HG02763 (cell line): ENCODE data around the gene METTL23.

Experiments
- ATAC-seq: cut with Tn5 transposase; IDR thresholded peaks from one replicate; pipeline ENCODE4 v1.9.1; 2021; ENCODE audit warnings: mild to moderate bottlenecking, moderate library complexity; ENCODE audit not compliant: unreplicated experiment

Gene METTL23

DNA sequence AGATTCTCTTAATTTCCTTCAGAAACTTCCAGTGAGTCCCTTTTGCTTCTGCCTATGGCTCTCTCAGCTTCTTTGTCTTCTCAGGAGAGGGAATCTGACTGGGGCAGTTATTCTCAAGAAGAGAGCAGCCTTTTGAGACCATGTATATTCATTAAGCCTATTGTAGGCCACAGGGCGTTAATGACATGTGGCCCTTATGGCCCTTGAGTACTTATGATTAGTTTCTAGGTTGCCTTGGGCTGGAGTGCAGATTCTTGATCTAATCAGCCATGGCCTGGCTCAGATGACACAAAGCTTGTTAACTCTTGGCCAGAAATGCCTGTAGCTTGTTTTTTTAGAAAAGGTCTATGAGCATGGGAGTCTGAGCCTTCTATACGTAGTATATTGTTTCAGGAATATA is 28.6 kb downstream of the METTL23 start:
- no peak for ATAC-seq

- no peak for ATAC-seq
Measured at GRCh38 chr17:76757256-76757655, 30.6 kb downstream of the METTL23 start.

- ATAC-seq: no peak
Measured at GRCh38 chr17:76758570-76758969, 31.9 kb downstream of the METTL23 start.

DNA sequence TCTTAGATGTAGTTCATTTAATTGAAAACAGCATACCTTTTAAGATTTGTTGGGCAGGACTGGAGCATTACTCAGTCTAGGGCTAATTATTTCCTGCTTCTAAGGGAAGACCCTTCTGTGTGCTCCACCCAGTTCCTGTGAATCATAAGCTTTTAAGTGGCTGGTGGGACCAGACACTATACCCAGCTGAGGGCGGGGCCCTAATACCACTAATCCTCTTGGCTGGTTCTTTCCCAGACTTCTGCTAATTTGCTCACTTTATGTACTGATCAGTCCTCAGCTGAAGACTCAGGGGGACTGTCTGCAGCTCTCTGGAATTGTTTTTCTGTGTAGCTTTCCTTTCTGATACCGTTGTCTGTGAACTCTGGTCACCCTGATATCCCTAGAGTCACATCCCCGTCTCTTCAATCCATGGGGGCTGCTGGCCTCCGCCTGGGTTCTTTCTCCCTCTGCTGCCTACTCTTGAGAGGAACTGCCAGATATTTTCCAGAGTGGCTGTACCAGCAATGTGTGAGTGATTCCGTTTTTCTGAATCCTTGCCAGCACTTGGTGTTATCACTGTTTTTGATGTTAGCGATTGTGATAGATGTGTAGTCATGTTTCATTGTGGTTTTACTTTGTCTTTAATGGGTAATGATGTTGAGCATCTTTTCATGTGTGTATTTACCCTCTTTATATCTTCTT is 46.3 kb downstream of the METTL23 start:
- no peak for ATAC-seq

DNA sequence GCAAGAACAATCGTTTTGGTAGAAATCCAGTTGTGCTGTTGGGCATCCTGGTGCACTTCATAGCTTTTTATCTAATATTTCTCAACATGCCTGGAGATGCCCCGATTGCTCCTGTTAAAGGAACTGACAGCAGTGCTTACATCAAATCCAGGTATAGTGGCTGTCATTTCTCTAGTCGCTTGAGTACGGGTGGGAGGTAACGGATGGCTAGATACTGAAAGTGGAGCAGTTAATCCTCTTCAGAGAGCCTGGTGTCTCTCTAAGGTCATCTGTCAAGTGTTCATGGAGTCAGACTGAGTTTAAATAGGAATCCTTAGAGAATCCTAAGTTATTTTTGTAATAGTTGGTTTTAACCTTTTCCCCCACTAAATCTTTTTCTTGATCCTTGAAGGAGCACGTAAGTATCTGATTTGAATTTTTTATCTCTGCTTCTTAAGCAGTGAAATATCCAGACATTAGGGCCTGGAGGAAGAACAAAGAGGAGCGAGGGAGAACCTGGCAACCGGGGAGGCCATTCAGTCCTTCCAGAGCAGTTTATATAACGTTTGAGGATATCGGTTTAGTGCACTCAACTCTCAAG is 48.5 kb downstream of the METTL23 start:
- no peak for ATAC-seq

GRCh38 chr17:76781056-76781982 is 54.7 kb downstream of the METTL23 start:
- ATAC-seq: no peak

GRCh38 chr17:76783146-76783545 is 56.5 kb downstream of the METTL23 start:
- ATAC-seq: no peak
